K562 (cell line): ENCODE results near the gene MYO1B. TPM values are rescaled to one million over a fixed set of nuclear protein-coding genes. Genes with fewer than 3 reads are reported as not detected.

Experiments
- ATAC-seq: fragments of 200-7000 bp; cut with Tn5 transposase; 3 replicates; pipeline ENCODE4 v1.9.1; 2020; ENCODE audit warnings: moderate library complexity
- BruUV-seq: library from RNA; stranded (reverse); fragments of 400-500 nt; replicated peaks from 2 replicates; lab custom pipeline; 2021; lab: Mats Ljungman, UMichigan
- CTCF ChIA-PET: fragments of 300-600 bp; formaldehyde crosslinking; extraction: SDS; loops from one replicate; lab custom pipeline; 2021; ENCODE audit warnings: low intra/inter-chr PET ratio; lab: Yijun Ruan, JAX
- POLR2A ChIA-PET: fragments of 300-600, 350-650 bp; sonication (Branson Sonifier 250); formaldehyde crosslinking; extraction: SDS; loops from one replicate; lab custom pipeline; 2021; ENCODE audit warnings: antibody characterized with exemption, inconsistent platforms; lab: Yijun Ruan, JAX
- DNase-seq, 4 experiments: peaks; one replicate each; pipeline versions ENCODE4 v3.0.0 to v3.0.0-alpha.2; 2011 to 2018; ENCODE audit warnings: low spot score in 3 of 4, mixed read lengths in 3 of 4; ENCODE audit errors: extremely low read depth in 1 of 4
- FAIRE-seq: peaks from 2 replicates; lab custom pipeline; 2011; peaks lifted over from hg19 to GRCh38; lab: Jason Lieb, UNC
- H2AFZ ChIP-seq: 2 replicates; pipeline ENCODE4 v1.6.0; 2011; ENCODE audit warnings: low read depth, low read length, control low read depth, inconsistent platforms
- H3K27ac ChIP-seq: fragments of 200-600 bp; 3 replicates; pipeline ENCODE4 v1.8.0; 2011; ENCODE audit warnings: low read depth, mild to moderate bottlenecking, control low read depth, inconsistent platforms, low read length, moderate library complexity, mixed read lengths; ENCODE audit errors: extremely low read depth
- H3K27me3 ChIP-seq, 2 experiments: fragments of 300-600 bp in 1 of 2; 2 replicates in 1 of 2; 3 replicates in 1 of 2; pipeline versions ENCODE4 v1.6.0 to v1.8.0; 2011; ENCODE audit warnings: inconsistent platforms in 2 of 2, low read length in 2 of 2, mild to moderate bottlenecking in 1 of 2, mixed read lengths in 1 of 2, moderate library complexity in 1 of 2; ENCODE audit not compliant: control insufficient read depth in 2 of 2, insufficient read depth in 2 of 2
- H3K36me3 ChIP-seq: fragments of 300-600 bp; 3 replicates; pipeline ENCODE4 v1.8.0; 2011; ENCODE audit warnings: mild to moderate bottlenecking, low read length, inconsistent platforms; ENCODE audit not compliant: control insufficient read depth, insufficient read depth
- H3K4me1 ChIP-seq, 2 experiments: fragments of 200-600 bp in 1 of 2; replicated peaks in 1 of 2; 2 replicates in 1 of 2; 3 replicates in 1 of 2; pipeline versions ENCODE4 v1.5.1 to v1.8.0; 2011; ENCODE audit warnings: inconsistent platforms in 2 of 2, low read length in 2 of 2, mild to moderate bottlenecking in 1 of 2, mixed read lengths in 1 of 2, moderate library complexity in 1 of 2; ENCODE audit not compliant: control insufficient read depth in 2 of 2, insufficient read depth in 2 of 2
- H3K4me2 ChIP-seq: 2 replicates; pipeline ENCODE4 v1.6.1; 2011; ENCODE audit warnings: low read length, control low read depth, inconsistent platforms, mixed read lengths; ENCODE audit not compliant: insufficient read depth
- H3K4me3 ChIP-seq: fragments of 200-600 bp; sonication (generic), shearing (Covaris generic); 2 replicates; pipeline ENCODE4 v1.5.1; 2016; ENCODE audit warnings: control low read depth, inconsistent platforms
- H3K79me2 ChIP-seq: fragments of 200-600 bp; 3 replicates; pipeline ENCODE4 v1.8.0; 2011; ENCODE audit warnings: low read length, inconsistent platforms; ENCODE audit not compliant: control insufficient read depth, insufficient read depth
- H3K9ac ChIP-seq, 2 experiments: 2 replicates each; pipeline versions ENCODE4 v1.6.0 to v1.6.1; 2011; ENCODE audit warnings: low read depth in 2 of 2, low read length in 2 of 2, control low read depth in 1 of 2, inconsistent platforms in 1 of 2, mild to moderate bottlenecking in 1 of 2, mixed read lengths in 1 of 2; ENCODE audit not compliant: insufficient read depth in 1 of 2
- H3K9me1 ChIP-seq: one replicate; pipeline ENCODE4 v1.6.0; 2011; ENCODE audit warnings: inconsistent platforms, mild to moderate bottlenecking, low read length, moderate library complexity; ENCODE audit not compliant: control insufficient read depth, insufficient read depth
- H3K9me3 ChIP-seq: replicated peaks from 2 replicates; pipeline ENCODE4 v1.5.1; 2011; ENCODE audit warnings: low read depth, low read length, inconsistent platforms; ENCODE audit not compliant: control insufficient read depth, insufficient read depth
- H4K20me1 ChIP-seq: replicated peaks from 2 replicates; pipeline ENCODE4 v1.6.1; 2011; ENCODE audit warnings: low read length, inconsistent platforms, mixed read lengths; ENCODE audit not compliant: control insufficient read depth, insufficient read depth
- CBFA2T2 ChIP-seq: fragments of 450-650 bp; conservative IDR thresholded peaks from 2 replicates; pipeline ENCODE4 v1.6.1; 2017; ENCODE audit warnings: mild to moderate bottlenecking
- ZBTB5 ChIP-seq: fragments of 450-650 bp; IDR thresholded peaks from 2 replicates; pipeline ENCODE4 v1.6.1; 2017; ENCODE audit warnings: antibody characterized with exemption
- ZKSCAN3 ChIP-seq: fragments of 250-450 bp; sonication (Bioruptor Pico); IDR thresholded peaks from 2 replicates; pipeline ENCODE4 v1.4.0; 2020
- WGBS: fragments of 100-300 bp; shearing (Covaris generic); methylation state at CpG from one replicate; pipeline ENCODE4 v1.1.6; 2016; ENCODE audit warnings: low coverage, mixed read lengths; ENCODE audit not compliant: insufficient coverage; ENCODE audit errors: missing lambda C conversion rate; 5-methylcytosine and 5-hydroxymethylcytosine counted together
- in situ Hi-C: fragments of 300-500 bp; cut with MboI; formaldehyde crosslinking; loops from 4 replicates; pipeline ENCODE4 v1.15.0; 2018; ENCODE audit warnings: inconsistent platforms, mixed read lengths
- intact Hi-C: fragments of 100-400 bp; cut with micrococcal nuclease; formaldehyde crosslinking; loops from 2 replicates; pipeline ENCODE4 v1.14.2; 2022
- polyA plus RNA-seq, 8 experiments: library from polyadenylated mRNA; depleted of rRNA in 4 of 8; stranded (reverse) in 5 of 8; unstranded in 3 of 8; fragments of >200 nt; fragmentation: Nextera tagmentation in 2 of 8; fragmentation: Illumina TruSeq in 1 of 8; extraction: Ambion mirVana in 2 of 8; extraction: Trizol in 1 of 8; gene quantifications; 2 replicates each; pipeline versions ENCODE4 v1.2.1 to v1.2.3, GENCODE V29; 2011 to 2014; ENCODE audit warnings: inconsistent platforms in 1 of 8, missing spikeins in 1 of 8
- total RNA-seq, 7 experiments: library from RNA; depleted of rRNA in 6 of 7; stranded (reverse); fragments of >200 nt in 6 of 7; fragmentation: Illumina TruSeq in 2 of 7; extraction: Trizol in 2 of 7; gene quantifications; 2 replicates each; pipeline versions ENCODE4 v1.2.1 to v1.2.3, GENCODE V29; 2011 to 2021; ENCODE audit warnings: low replicate concordance in 1 of 7

Gene MYO1B
- total and polyA plus RNA-seq, 9 of the 15 experiments (the other 6 are each of a cell fraction or from before 2014, with no cell fraction given): 0.04 to 0.33 (median 0.20) TPM; not detected in 5

DNA sequence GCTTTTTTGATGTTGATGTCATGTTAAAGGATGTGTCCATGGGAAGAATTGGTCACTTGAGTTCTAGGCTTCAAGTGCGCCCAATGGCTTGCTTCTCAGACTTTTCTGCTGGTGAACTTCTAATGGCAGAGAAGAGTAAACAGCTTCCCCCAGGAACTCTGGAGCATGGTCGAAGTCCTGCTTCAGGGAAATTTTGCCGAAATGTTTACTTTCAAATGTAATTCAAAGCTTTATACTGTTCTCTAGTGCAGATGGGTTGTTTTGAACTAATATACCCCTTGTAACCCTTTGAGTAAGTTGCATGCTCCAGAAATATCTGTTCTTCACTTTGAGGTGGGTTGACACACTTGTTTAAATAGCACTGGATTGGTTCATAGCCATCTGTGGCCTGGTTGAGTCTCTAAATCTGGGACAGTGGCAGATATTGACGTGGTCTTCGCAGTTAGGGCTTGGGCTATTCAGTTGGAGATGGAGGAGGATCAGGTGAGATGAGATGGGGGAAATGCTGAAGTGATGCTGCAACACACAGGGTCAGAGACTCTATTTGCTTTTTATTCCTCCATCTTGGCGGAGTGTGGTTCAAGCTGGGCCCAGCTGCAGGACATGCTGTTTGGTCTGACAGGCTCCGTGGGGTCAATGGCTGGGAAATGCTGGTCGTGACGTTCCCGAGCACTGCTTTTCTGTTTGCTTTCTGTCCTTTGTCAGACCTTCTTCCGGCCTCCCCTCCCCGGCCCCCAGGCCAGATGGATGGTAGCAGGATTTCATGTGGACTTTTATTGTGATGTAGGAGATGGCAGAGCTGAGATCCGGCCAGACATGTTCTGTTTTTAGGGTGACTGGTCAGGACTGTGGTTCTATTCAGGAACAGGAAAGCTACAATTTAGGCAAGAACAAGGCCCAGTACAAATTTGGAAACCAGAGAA lies 35.9 kb downstream of the MYO1B start:
- Histone ChIP-seq H3K9ac (no peak overlapping the region), H3K79me2 (no peaks in the 10 kb centered on the region), H3K9me1 (no peaks in the 10 kb centered on the region), H3K27ac (no peak overlapping the region), H3K9me3 (no peaks in the 10 kb centered on the region), H3K27me3 (no peaks in the 10 kb centered on the region; a peak in 2 of 5 replicates), H3K36me3 (no peaks in the 10 kb centered on the region), H2AFZ (no peak overlapping the region), H4K20me1 (no peaks in the 10 kb centered on the region), H3K4me1 (no peaks in the 10 kb centered on the region), H3K4me2 (no peak overlapping the region), H3K4me3 (no peak overlapping the region)
- intact Hi-C loops: no loop called here
- no peak for TF ChIP-seq CBFA2T2
- no peak for TF ChIP-seq ZKSCAN3 (CRISPR knock-in tag)
- TF ChIP-seq ZBTB5: no peak
- ChIA-PET CTCF (no interaction called here), POLR2A (no interaction called here)
- no peak for ATAC-seq
- WGBS: under 1% methylated on average over 12 of the region's 13 CpGs
- no peak for FAIRE-seq
- in situ Hi-C loops: no loop called here
- BruUV-seq: no TSS peak
- no peak for DNase-seq
